ENCODE data around the gene MSLN. TPM values are rescaled to one million over a fixed set of nuclear protein-coding genes. Genes with fewer than 3 reads are reported as not detected.

Gene MSLN
- total and polyA plus RNA-seq, 2 of the 8 experiments (the other 6 are each of a cell fraction or from before 2014, with no cell fraction given) = 0.28 to 0.50 TPM

DNA sequence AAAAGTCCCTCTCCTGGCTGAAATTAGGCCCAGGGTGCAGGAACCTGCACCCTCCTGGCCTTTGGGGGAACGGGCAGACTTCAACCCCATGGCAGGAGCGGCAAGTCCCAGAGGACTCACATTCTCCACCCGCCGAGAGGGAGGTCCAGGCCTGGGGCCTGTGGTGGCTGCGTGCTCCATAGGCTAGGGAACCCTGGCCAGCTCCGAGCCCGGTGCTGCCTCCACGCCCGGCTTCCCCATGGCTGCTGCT is 34.4 kb upstream of the MSLN start:
- H2BK5ac ChIP-seq (ENCODE audit: low read depth, low read length) = no peak overlapping the region
- no peaks in the 10 kb centered on the region for H3K79me1 ChIP-seq (ENCODE audit: low read depth, low read length)
- H4K20me1 ChIP-seq (replicated peaks in 1 of 2; ENCODE audit: control insufficient read depth in 1 of 2, insufficient read depth in 2 of 2, low read length in 2 of 2) = peaks cover 3 to 12% of the 10 kb centered on the region in 2 experiments
- H3K4me1 ChIP-seq (replicated peaks in 1 of 4; ENCODE audit: control insufficient read depth in 3 of 4, insufficient read depth in 4 of 4, low read length in 3 of 4) = peaks cover 0 to 14% (median 8%) of the 10 kb centered on the region in 4 experiments; a peak in 5 of 7 replicates
- H2BK120ac ChIP-seq (replicated peaks; ENCODE audit: low read depth, low read length) = no peak overlapping the region
- H2BK12ac ChIP-seq (ENCODE audit: low read depth, low read length) = 0 out of 2 replicates have a peak overlapping the region, but pooled peaks have one; percentile 68
- H3K18ac ChIP-seq (ENCODE audit: extremely low read depth, low read length) = 0 out of 2 replicates have a peak overlapping the region, but pooled peaks have one; percentile 71
- H3K23me2 ChIP-seq (ENCODE audit: low read depth, low read length) = peaks cover 19% of the 10 kb centered on the region; the same call in 1 of the 2 replicates
- peak overlapping the region; percentile 33 to 83 (median 50); a peak in 4 of 8 replicates for H3K4me3 ChIP-seq (ENCODE audit: extremely low read depth in 1 of 4, insufficient read depth in 2 of 4, low read depth in 3 of 4, low read length in 4 of 4)
- no peak overlapping the region for H3K4ac ChIP-seq (replicated peaks; ENCODE audit: insufficient read length, low read depth, low read length)
- no peaks in the 10 kb centered on the region for H3K79me2 ChIP-seq (ENCODE audit: control insufficient read depth in 1 of 2, insufficient read depth in 2 of 2, low read length in 2 of 2)
- H3K56ac ChIP-seq (replicated peaks; ENCODE audit: insufficient read length, low read depth, low read length) = no peak overlapping the region
- TF ChIP-seq EZH2 (IDR thresholded peaks at IDR 0.05; ENCODE audit: low read depth, low read length, severe bottlenecking) (peak; percentile 23), KDM5A (IDR thresholded peaks at IDR 0.05; ENCODE audit: low read length) (no peak), BACH1 (IDR thresholded peaks at IDR 0.05; ENCODE audit: low read length) (no peak), KDM4A (IDR thresholded peaks at IDR 0.05; ENCODE audit: low read depth, low read length, severe bottlenecking) (no peak)
- FAIRE-seq = no peak
- H2BK20ac ChIP-seq (ENCODE audit: low read length) = no peak overlapping the region
- H3K14ac ChIP-seq (ENCODE audit: insufficient read length) = no peak overlapping the region
- WGBS, 2 experiments (ENCODE audit: extremely low coverage in 1 of 2, insufficient coverage in 1 of 2, insufficient read length in 1 of 2, insufficient replicate concordance in 2 of 2, low coverage in 1 of 2, low lambda C conversion rate in 2 of 2, missing lambda C conversion rate in 1 of 2) = 43% methylated on average over 9 of the region's 9 CpGs; no CpG with 5 or more reads in 1 of the 2 experiments
- H3K4me2 ChIP-seq (ENCODE audit: insufficient read depth in 1 of 2, low read depth in 2 of 2, low read length in 2 of 2) = peak overlapping the region; percentile 81 to 93
- H3K23ac ChIP-seq (ENCODE audit: insufficient read length) = no peak overlapping the region
- H4K8ac ChIP-seq (ENCODE audit: extremely low read depth, insufficient read depth, low read length) = peak overlapping the region; percentile 57
- no peak overlapping the region for H2AFZ ChIP-seq (ENCODE audit: low read length)
- H3K27me3 ChIP-seq (replicated peaks in 1 of 4; ENCODE audit: control insufficient read depth in 3 of 4, extremely low read depth in 1 of 4, insufficient read depth in 3 of 4, low read length in 3 of 4) = peaks cover 0 to 16% (median 5%) of the 10 kb centered on the region in 4 experiments; a peak in 4 of 7 replicates
- no peak for DNase-seq (ENCODE audit: low read depth in 1 of 2, low spot score in 2 of 2)
- CTCF ChIA-PET (ENCODE audit: partially characterized antibody) = interaction anchor here (0.9 to 35.8 kb wide), 5 partner anchors 9 to 330 kb away, joined by 3 to 977 read pairs (median 424); partner anchors contain the start of genes ANTKMT, CCDC78, CHTF18 and CIAO3
- H2AK5ac ChIP-seq (ENCODE audit: low read depth, low read length) = no peak overlapping the region
- H3K9ac ChIP-seq (replicated peaks in 1 of 4; ENCODE audit: extremely low read depth in 1 of 4, low read depth in 3 of 4, low read length in 3 of 4) = no peak overlapping the region
- H4K5ac ChIP-seq (ENCODE audit: insufficient read length, low read depth, low read length) = no peak overlapping the region
- H4K91ac ChIP-seq (replicated peaks; ENCODE audit: insufficient read length, low read length) = no peak overlapping the region
- peak overlapping the region; percentile 81; the same call in 1 of the 2 replicates for H2BK15ac ChIP-seq (ENCODE audit: low read length)
- peaks cover 0 to 6% (median 0%) of the 10 kb centered on the region in 4 experiments; a peak in 1 of 8 replicates for H3K36me3 ChIP-seq (ENCODE audit: control insufficient read depth in 2 of 4, insufficient read depth in 4 of 4, low read length in 3 of 4)
- POLR2A ChIA-PET (ENCODE audit: partially characterized antibody) = interaction anchor here (0.8 to 23.0 kb wide), 14 partner anchors 1 to 77 kb away, joined by 3 to 353 read pairs (median 6); partner anchors contain the start of genes ANTKMT, CCDC78, CHTF18 and CIAO3
- no peak overlapping the region for H3K27ac ChIP-seq (ENCODE audit: low read depth, low read length)
- H3K9me3 ChIP-seq (ENCODE audit: insufficient read depth in 2 of 2, low read depth in 1 of 2, low read length in 1 of 2) = no peaks in the 10 kb centered on the region; a peak in 1 of 4 replicates
